IMR-90 (cell line): Measurements from ENCODE around the gene PRCP.

ENCODE experiments used
- CHD1 ChIP-seq: IDR thresholded peaks from 2 replicates; pipeline ENCODE4 v1.6.1; 2012; ENCODE audit warnings: low read depth, low read length, improper control_type of control experiment
- FOS ChIP-seq: fragments of 150-350 bp; IDR thresholded peaks from 2 replicates; pipeline ENCODE4 v1.6.1; 2016; ENCODE audit warnings: low read depth, low read length
- MAFK ChIP-seq: IDR thresholded peaks from 2 replicates; pipeline ENCODE4 v1.6.1; 2012; ENCODE audit warnings: low read depth, low read length, improper control_type of control experiment
- MAZ ChIP-seq: IDR thresholded peaks from 2 replicates; pipeline ENCODE4 v1.6.1; 2012; ENCODE audit warnings: low read depth, mild to moderate bottlenecking, low read length, improper control_type of control experiment, moderate library complexity, borderline replicate concordance
- MXI1 ChIP-seq: IDR thresholded peaks from 2 replicates; pipeline ENCODE4 v1.6.1; 2012; ENCODE audit warnings: low read depth, mild to moderate bottlenecking, low read length, moderate library complexity, borderline replicate concordance
- NFE2L2 ChIP-seq: fragments of 150-350 bp; IDR thresholded peaks from 2 replicates; pipeline ENCODE4 v1.6.1; 2016; ENCODE audit warnings: low read depth, mild to moderate bottlenecking, low read length
- POLR2A ChIP-seq: IDR thresholded peaks from 2 replicates; pipeline ENCODE4 v1.6.1; 2012; ENCODE audit warnings: mild to moderate bottlenecking, low read depth, low read length
- RAD21 ChIP-seq: IDR thresholded peaks from 2 replicates; pipeline ENCODE4 v1.6.1; 2012; ENCODE audit warnings: low read length, improper control_type of control experiment
- RCOR1 ChIP-seq: IDR thresholded peaks from 2 replicates; pipeline ENCODE4 v1.6.1; 2012; ENCODE audit warnings: mild to moderate bottlenecking, low read length, improper control_type of control experiment; ENCODE audit not compliant: insufficient replicate concordance
- RFX5 ChIP-seq: IDR thresholded peaks from 2 replicates; pipeline ENCODE4 v1.8.0; 2012; ENCODE audit warnings: low read depth, mild to moderate bottlenecking, low read length, moderate library complexity
- SMC3 ChIP-seq: fragments of 150-350 bp; IDR thresholded peaks from 2 replicates; pipeline ENCODE4 v1.6.1; 2016; ENCODE audit warnings: low read depth, mild to moderate bottlenecking, antibody characterized with exemption, low read length, moderate library complexity
- USF2 ChIP-seq: fragments of 150-350 bp; IDR thresholded peaks from 2 replicates; pipeline ENCODE4 v1.6.1; 2017; ENCODE audit warnings: mild to moderate bottlenecking, antibody characterized with exemption, low read length, low read depth
- TF ChIP-seq, protein P1 (sequence below): conservative IDR thresholded peaks from 2 replicates; pipeline ENCODE4 v1.5.1; 2012; ENCODE audit warnings: mild to moderate bottlenecking, low read depth, low read length, improper control_type of control experiment
- TF ChIP-seq, protein P2 (sequence below): fragments of 150-350 bp; IDR thresholded peaks from 2 replicates; pipeline ENCODE4 v1.6.1; 2016; ENCODE audit warnings: low read depth, mild to moderate bottlenecking, low read length, moderate library complexity, borderline replicate concordance

DNA sequence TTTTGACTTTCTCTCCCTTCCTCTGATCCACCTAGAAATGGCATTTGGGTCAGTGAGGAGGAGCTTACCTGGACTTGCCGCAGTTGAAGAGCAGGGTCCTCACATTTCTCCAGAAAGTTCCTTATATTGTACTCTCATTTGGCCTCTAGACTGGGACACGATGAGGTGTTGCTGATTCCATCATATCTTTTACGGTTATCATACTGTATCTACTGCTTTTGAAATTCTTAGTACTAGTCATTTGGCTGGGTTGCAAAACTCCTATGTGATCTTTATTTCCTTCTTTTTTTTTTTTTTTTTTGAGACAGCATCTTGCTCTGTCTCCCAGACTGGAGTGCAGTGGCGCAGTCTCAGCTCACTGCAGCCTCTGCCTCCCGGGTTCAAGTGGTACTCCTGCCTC, 107.9 kb downstream of the PRCP start:
- TF ChIP-seq, protein P1, sequence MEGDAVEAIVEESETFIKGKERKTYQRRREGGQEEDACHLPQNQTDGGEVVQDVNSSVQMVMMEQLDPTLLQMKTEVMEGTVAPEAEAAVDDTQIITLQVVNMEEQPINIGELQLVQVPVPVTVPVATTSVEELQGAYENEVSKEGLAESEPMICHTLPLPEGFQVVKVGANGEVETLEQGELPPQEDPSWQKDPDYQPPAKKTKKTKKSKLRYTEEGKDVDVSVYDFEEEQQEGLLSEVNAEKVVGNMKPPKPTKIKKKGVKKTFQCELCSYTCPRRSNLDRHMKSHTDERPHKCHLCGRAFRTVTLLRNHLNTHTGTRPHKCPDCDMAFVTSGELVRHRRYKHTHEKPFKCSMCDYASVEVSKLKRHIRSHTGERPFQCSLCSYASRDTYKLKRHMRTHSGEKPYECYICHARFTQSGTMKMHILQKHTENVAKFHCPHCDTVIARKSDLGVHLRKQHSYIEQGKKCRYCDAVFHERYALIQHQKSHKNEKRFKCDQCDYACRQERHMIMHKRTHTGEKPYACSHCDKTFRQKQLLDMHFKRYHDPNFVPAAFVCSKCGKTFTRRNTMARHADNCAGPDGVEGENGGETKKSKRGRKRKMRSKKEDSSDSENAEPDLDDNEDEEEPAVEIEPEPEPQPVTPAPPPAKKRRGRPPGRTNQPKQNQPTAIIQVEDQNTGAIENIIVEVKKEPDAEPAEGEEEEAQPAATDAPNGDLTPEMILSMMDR, result no peak
- TF ChIP-seq POLR2A (no peak), SMC3 (no peak), USF2 (no peak), RCOR1 (no peak), RAD21 (no peak), MAZ (no peak), FOS (no peak), MAFK (no peak), CHD1 (no peak), RFX5 (no peak), NFE2L2 (no peak), MXI1 (no peak)
- TF ChIP-seq, protein P2, sequence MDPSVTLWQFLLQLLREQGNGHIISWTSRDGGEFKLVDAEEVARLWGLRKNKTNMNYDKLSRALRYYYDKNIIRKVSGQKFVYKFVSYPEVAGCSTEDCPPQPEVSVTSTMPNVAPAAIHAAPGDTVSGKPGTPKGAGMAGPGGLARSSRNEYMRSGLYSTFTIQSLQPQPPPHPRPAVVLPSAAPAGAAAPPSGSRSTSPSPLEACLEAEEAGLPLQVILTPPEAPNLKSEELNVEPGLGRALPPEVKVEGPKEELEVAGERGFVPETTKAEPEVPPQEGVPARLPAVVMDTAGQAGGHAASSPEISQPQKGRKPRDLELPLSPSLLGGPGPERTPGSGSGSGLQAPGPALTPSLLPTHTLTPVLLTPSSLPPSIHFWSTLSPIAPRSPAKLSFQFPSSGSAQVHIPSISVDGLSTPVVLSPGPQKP, result no peak
